BJ (cell line): ENCODE measurements around the gene CCDC17. TPM values are rescaled to one million over a fixed set of nuclear protein-coding genes. Genes with fewer than 3 reads are reported as not detected.
A peak's percentile ranks its signal among the peaks of the same experiment; 100 is the strongest.

Experiments
- CTCF ChIA-PET: fragments of 350-600 bp; formaldehyde crosslinking; extraction: SDS; loops from one replicate; lab custom pipeline; 2021; ENCODE audit warnings: antibody characterized with exemption, inconsistent platforms; lab: Yijun Ruan, JAX
- POLR2A ChIA-PET: fragments of 300-600 bp; sonication (Branson Sonifier 250); formaldehyde crosslinking; extraction: SDS; loops from one replicate; lab custom pipeline; 2021; ENCODE audit warnings: antibody characterized with exemption; lab: Charles Lee
- DNase-seq: peaks from one replicate; pipeline ENCODE4 v3.0.0-alpha.2; 2011; ENCODE audit warnings: low read depth
- H3K27me3 ChIP-seq: 2 replicates; pipeline ENCODE4 v1.6.0; 2011; ENCODE audit warnings: low read length; ENCODE audit not compliant: control insufficient read depth, insufficient read depth
- H3K36me3 ChIP-seq: 2 replicates; pipeline ENCODE4 v1.5.1; 2011; ENCODE audit warnings: low read length; ENCODE audit not compliant: control insufficient read depth, insufficient read depth
- H3K4me3 ChIP-seq: 2 replicates; pipeline ENCODE4 v1.5.1; 2011; ENCODE audit warnings: low read depth, mild to moderate bottlenecking, control low read depth, low read length
- polyA plus RNA-seq: library from polyadenylated mRNA; depleted of rRNA; stranded (reverse); fragments of >200 nt; gene quantifications from 2 replicates; pipeline ENCODE4 v1.2.3, GENCODE V29; 2011; rRNA removed
- small RNA-seq: library from RNA; depleted of rRNA; stranded (forward); fragments of <200 nt; gene quantifications from one replicate; pipeline ENCODE3, GENCODE V24; 2012; ENCODE audit warnings: low replicate concordance, low read depth; ENCODE audit not compliant: insufficient read length
- TF ChIP-seq, protein P1 (sequence below): IDR thresholded peaks from 2 replicates; pipeline ENCODE4 v1.5.1; 2011; ENCODE audit warnings: low read depth, mild to moderate bottlenecking, control low read depth, inconsistent platforms, low read length, moderate library complexity; ENCODE audit not compliant: insufficient read depth

The CCDC17 gene
- polyA plus RNA-seq, 1 experiment, result 0.29 TPM

DNA sequence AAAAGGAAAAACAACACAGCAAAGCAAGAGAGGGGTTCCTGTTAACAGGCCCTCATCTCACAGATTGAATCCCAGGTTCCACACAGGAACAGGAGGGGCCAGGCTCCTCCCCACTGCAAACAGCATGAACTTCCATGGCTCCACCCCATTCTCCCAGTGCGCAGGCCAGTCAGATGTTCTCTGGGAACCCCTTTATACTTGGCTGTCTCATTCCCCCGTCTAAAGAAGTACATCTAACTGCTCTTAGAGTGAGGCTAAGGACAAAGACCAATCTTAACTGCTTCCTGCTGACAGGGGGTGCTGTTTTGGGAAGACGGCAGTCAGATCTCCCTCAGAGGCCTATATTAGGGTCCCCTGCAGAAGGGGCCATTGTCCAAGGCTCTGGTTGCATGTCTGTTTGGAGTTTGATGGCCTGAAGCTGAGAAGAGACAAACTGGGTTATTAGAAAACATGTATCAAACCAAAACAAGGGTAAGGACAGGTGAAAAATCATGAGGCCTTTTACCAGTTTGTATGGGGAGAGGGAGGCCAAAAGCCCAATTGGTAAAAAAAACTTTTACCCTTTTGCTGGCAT lies 50.5 kb downstream of the CCDC17 start:
- ChIA-PET CTCF (interaction anchor here (6.6 kb wide), 1 partner anchor 9 kb away, joined by 66 read pairs; the partner anchor contains the start of gene NASP), POLR2A (no interaction called here)
- H3K27me3 ChIP-seq, result no peaks in the 10 kb centered on the region
- peaks cover 8% of the 10 kb centered on the region for H3K36me3 ChIP-seq
- no peak overlapping the region for H3K4me3 ChIP-seq
- TF ChIP-seq, protein P1, sequence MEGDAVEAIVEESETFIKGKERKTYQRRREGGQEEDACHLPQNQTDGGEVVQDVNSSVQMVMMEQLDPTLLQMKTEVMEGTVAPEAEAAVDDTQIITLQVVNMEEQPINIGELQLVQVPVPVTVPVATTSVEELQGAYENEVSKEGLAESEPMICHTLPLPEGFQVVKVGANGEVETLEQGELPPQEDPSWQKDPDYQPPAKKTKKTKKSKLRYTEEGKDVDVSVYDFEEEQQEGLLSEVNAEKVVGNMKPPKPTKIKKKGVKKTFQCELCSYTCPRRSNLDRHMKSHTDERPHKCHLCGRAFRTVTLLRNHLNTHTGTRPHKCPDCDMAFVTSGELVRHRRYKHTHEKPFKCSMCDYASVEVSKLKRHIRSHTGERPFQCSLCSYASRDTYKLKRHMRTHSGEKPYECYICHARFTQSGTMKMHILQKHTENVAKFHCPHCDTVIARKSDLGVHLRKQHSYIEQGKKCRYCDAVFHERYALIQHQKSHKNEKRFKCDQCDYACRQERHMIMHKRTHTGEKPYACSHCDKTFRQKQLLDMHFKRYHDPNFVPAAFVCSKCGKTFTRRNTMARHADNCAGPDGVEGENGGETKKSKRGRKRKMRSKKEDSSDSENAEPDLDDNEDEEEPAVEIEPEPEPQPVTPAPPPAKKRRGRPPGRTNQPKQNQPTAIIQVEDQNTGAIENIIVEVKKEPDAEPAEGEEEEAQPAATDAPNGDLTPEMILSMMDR, result peak; percentile 16; the same call in 1 of the 2 replicates
- DNase-seq, result no peak

DNA sequence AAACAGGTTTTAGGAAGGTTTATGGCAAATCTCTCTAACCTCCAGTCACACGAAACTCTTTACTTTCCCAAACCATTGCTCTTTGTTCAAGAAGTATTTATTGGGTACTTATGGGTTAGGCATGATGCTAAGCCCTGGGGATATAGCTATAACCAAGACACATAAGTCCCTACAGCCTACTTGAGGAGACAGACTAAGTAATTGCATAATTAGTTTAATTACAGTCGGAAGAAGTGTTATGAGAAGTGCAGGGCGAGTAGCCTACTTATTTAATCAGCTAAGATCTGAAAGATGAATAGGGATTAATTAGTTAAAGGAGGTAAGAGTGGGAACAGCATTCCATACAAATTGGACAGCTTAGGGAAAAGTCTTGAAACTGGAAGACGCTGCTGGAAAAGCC lies 53.2 kb downstream of the CCDC17 start:
- no peaks in the 10 kb centered on the region for H3K27me3 ChIP-seq
- H3K4me3 ChIP-seq, result no peak overlapping the region
- peaks cover 20% of the 10 kb centered on the region for H3K36me3 ChIP-seq
- DNase-seq, result no peak
- POLR2A ChIA-PET, result no interaction called here
- TF ChIP-seq, protein P1, result no peak
- CTCF ChIA-PET, result interaction anchor here (0.7 to 6.6 kb wide), 13 partner anchors 12 to 343 kb away, joined by 3 to 66 read pairs (median 7); partner anchors contain the start of genes AKR1A1 and NASP

Small RNA genes within 50 kb of the gene (small RNA-seq; reads per million reads assigned to genes)
- gene AL355480.1 (not detected), gene AL355480.2 (not detected), gene AL355480.3 (not detected), gene AL355480.4 (not detected)

Other genes with a start within 250 kb of the CCDC17 start
- gene TESK2, start 132.9 kb downstream of the CCDC17 start, polyA plus RNA-seq, result 2.4 and 2.5 TPM in 2 replicates
- gene CCDC163, start 124.0 kb downstream of the CCDC17 start, polyA plus RNA-seq, result 1.4 and 1.6 TPM in 2 replicates
- 4.8 and 6.3 TPM in 2 replicates for gene MMACHC, start 123.8 kb downstream of the CCDC17 start, polyA plus RNA-seq
- 414 and 752 TPM in 2 replicates for gene PRDX1, start 102.2 kb downstream of the CCDC17 start, polyA plus RNA-seq
- 161 and 188 TPM in 2 replicates for gene AKR1A1, start 73.2 kb downstream of the CCDC17 start, polyA plus RNA-seq
- 42.0 and 43.9 TPM in 2 replicates for gene NASP, start 40.0 kb downstream of the CCDC17 start, polyA plus RNA-seq
- gene GPBP1L1, start 62.5 kb upstream of the CCDC17 start, polyA plus RNA-seq, result 42.8 and 62.1 TPM in 2 replicates
- gene TMEM69, start 64.1 kb upstream of the CCDC17 start, polyA plus RNA-seq, result 37.9 and 62.6 TPM in 2 replicates
- gene IPP, start 126.6 kb upstream of the CCDC17 start, polyA plus RNA-seq, result 4.4 and 9.6 TPM in 2 replicates
- 31.0 and 47.2 TPM in 2 replicates for gene MAST2, start 179.6 kb upstream of the CCDC17 start, polyA plus RNA-seq